HepG2 (cell line): ENCODE measurements around the gene SOHLH2. TPM values are rescaled to one million over a fixed set of nuclear protein-coding genes. Genes with fewer than 3 reads are reported as not detected.

Experiments
- ATAC-seq: fragments of 200-7000 bp; cut with Tn5 transposase; 3 replicates; pipeline ENCODE4 v1.9.1; 2020; ENCODE audit warnings: mild to moderate bottlenecking, moderate library complexity
- BruUV-seq: library from RNA; stranded (reverse); fragments of 400-500 nt; replicated peaks from 2 replicates; lab custom pipeline; 2021; lab: Mats Ljungman, UMichigan
- CTCF ChIA-PET: fragments of 300-600 bp; formaldehyde crosslinking; extraction: SDS; loops from one replicate; lab custom pipeline; 2021; ENCODE audit warnings: low total read pairs, inconsistent platforms, low intra/inter-chr PET ratio; lab: Yijun Ruan, JAX
- POLR2A ChIA-PET: fragments of 350-600 bp; sonication (Branson Sonifier 250); formaldehyde crosslinking; loops from one replicate; lab custom pipeline; 2020; ENCODE audit warnings: antibody characterized with exemption, inconsistent platforms; lab: Yijun Ruan, JAX
- DNase-seq: peaks from one replicate; pipeline ENCODE4 v3.0.0-alpha.2; 2015; ENCODE audit warnings: low spot score
- FAIRE-seq: peaks from 3 replicates; lab custom pipeline; 2011; peaks lifted over from hg19 to GRCh38; lab: Jason Lieb, UNC
- H2AFZ ChIP-seq: one replicate; pipeline ENCODE4 v1.6.1; 2011; ENCODE audit warnings: low read length, inconsistent platforms
- H3K27ac ChIP-seq: fragments of 300-600 bp; 3 replicates; pipeline ENCODE4 v1.8.0; 2011; ENCODE audit warnings: mixed run types, mild to moderate bottlenecking, mixed read lengths, low read length, inconsistent platforms; ENCODE audit not compliant: insufficient read depth; ENCODE audit errors: extremely low read length
- H3K27me3 ChIP-seq, 2 experiments: fragments of 200-600 bp in 1 of 2; 2 replicates in 1 of 2; 3 replicates in 1 of 2; pipeline versions ENCODE4 v1.6.0 to v1.8.0; 2011; ENCODE audit warnings: low read length in 2 of 2, mild to moderate bottlenecking in 2 of 2, moderate library complexity in 2 of 2, inconsistent platforms in 1 of 2; ENCODE audit not compliant: insufficient read depth in 2 of 2, control insufficient read depth in 1 of 2
- H3K36me3 ChIP-seq, 2 experiments: fragments of 200-600 bp in 1 of 2; replicated peaks in 1 of 2; 2 replicates in 1 of 2; 3 replicates in 1 of 2; pipeline versions ENCODE4 v1.5.1 to v1.8.0; 2011; ENCODE audit warnings: low read length in 2 of 2, inconsistent platforms in 1 of 2; ENCODE audit not compliant: insufficient read depth in 2 of 2, control insufficient read depth in 1 of 2
- H3K4me1 ChIP-seq: 2 replicates; pipeline ENCODE4 v1.5.1; 2012; ENCODE audit warnings: low read length, inconsistent platforms; ENCODE audit not compliant: insufficient read depth
- H3K4me2 ChIP-seq: 2 replicates; pipeline ENCODE4 v1.6.0; 2011; ENCODE audit warnings: low read depth, low read length, inconsistent platforms
- H3K4me3 ChIP-seq, 3 experiments: fragments of 200-600 bp in 1 of 3; sonication (generic), shearing (Covaris generic) in 1 of 3; replicated peaks in 1 of 3; 2 replicates each; pipeline ENCODE4 v1.5.1; 2011 to 2016; ENCODE audit warnings: low read length in 3 of 3, inconsistent platforms in 2 of 3, low read depth in 2 of 3, mild to moderate bottlenecking in 2 of 3, control low read depth in 1 of 3, mixed read lengths in 1 of 3; ENCODE audit not compliant: insufficient read depth in 1 of 3
- H3K79me2 ChIP-seq: one replicate; pipeline ENCODE4 v1.6.1; 2011; ENCODE audit warnings: low read length, inconsistent platforms; ENCODE audit not compliant: insufficient read depth
- H3K9ac ChIP-seq: 2 replicates; pipeline ENCODE4 v1.6.0; 2011; ENCODE audit warnings: mild to moderate bottlenecking, low read depth, low read length, inconsistent platforms; ENCODE audit not compliant: insufficient read depth
- H3K9me3 ChIP-seq: 2 replicates; pipeline ENCODE4 v1.5.1; 2012; ENCODE audit warnings: mild to moderate bottlenecking, low read length
- H4K20me1 ChIP-seq: 2 replicates; pipeline ENCODE4 v1.6.0; 2011; ENCODE audit warnings: inconsistent platforms, mild to moderate bottlenecking, low read length, moderate library complexity; ENCODE audit not compliant: insufficient read depth
- ATF1 ChIP-seq: IDR thresholded peaks from 2 replicates; pipeline ENCODE4 v1.6.1; 2016; ENCODE audit warnings: mild to moderate bottlenecking, control low read depth
- BCL3 ChIP-seq: sonication (generic); formaldehyde crosslinking; IDR thresholded peaks from 2 replicates; pipeline ENCODE4 v1.5.1; 2020; ENCODE audit warnings: mild to moderate bottlenecking, missing genetic modification reagents, moderate library complexity
- HNF4G ChIP-seq, 2 experiments: sonication (generic) in 1 of 2; formaldehyde crosslinking in 1 of 2; IDR thresholded peaks; 2 replicates each; pipeline versions ENCODE4 v1.4.0 to v1.6.1; 2011 to 2020; ENCODE audit warnings: borderline replicate concordance in 2 of 2, low read depth in 2 of 2, mild to moderate bottlenecking in 2 of 2, low read length in 1 of 2, missing genetic modification reagents in 1 of 2, moderate library complexity in 1 of 2
- KLF9 ChIP-seq: IDR thresholded peaks from 2 replicates; pipeline ENCODE4 v1.6.1; 2016; ENCODE audit warnings: low read depth
- LBX2 ChIP-seq: sonication (generic); formaldehyde crosslinking; IDR thresholded peaks from 2 replicates; pipeline ENCODE4 v1.5.0; 2020; ENCODE audit warnings: missing genetic modification reagents, mild to moderate bottlenecking, borderline replicate concordance
- MLLT10 ChIP-seq: sonication (generic); formaldehyde crosslinking; IDR thresholded peaks from 2 replicates; pipeline ENCODE4 v1.4.0; 2020; ENCODE audit warnings: missing genetic modification reagents
- TAF15 ChIP-seq: fragments of 200-400 bp; formaldehyde crosslinking; IDR thresholded peaks from one replicate; pipeline ENCODE4 v1.6.1; 2018; ENCODE audit warnings: mild to moderate bottlenecking, low read depth, low read length; ENCODE audit not compliant: poor library complexity, severe bottlenecking
- TFAP4 ChIP-seq: sonication (generic); IDR thresholded peaks from 2 replicates; pipeline ENCODE4 v1.6.1; 2016; ENCODE audit warnings: low read depth, borderline replicate concordance
- ZMAT3 ChIP-seq: sonication (generic); formaldehyde crosslinking; conservative IDR thresholded peaks from 2 replicates; pipeline ENCODE4 v1.7.0; 2021; ENCODE audit warnings: missing genetic modification reagents
- ZNF318 ChIP-seq: sonication (generic); formaldehyde crosslinking; IDR thresholded peaks from 2 replicates; pipeline ENCODE4 v1.4.0; 2020; ENCODE audit warnings: mild to moderate bottlenecking, missing genetic modification reagents
- ZNF784 ChIP-seq: sonication (generic); formaldehyde crosslinking; IDR thresholded peaks from 2 replicates; pipeline ENCODE4 v1.5.1; 2020; ENCODE audit warnings: missing genetic modification reagents, mild to moderate bottlenecking, borderline replicate concordance
- WGBS: methylation state at CpG from one replicate; pipeline ENCODE4 v1.1.6; 2017; ENCODE audit warnings: low lambda C conversion rate; 5-methylcytosine and 5-hydroxymethylcytosine counted together
- in situ Hi-C: cut with HindIII; loops from 2 replicates; pipeline ENCODE4 v1.10.0; 2017; ENCODE audit warnings: low pct_unique_long_range_greater_than_20kb; ENCODE audit not compliant: extremely low pct_ligation_motif_present
- intact Hi-C: fragments of 100-400 bp; cut with micrococcal nuclease; formaldehyde crosslinking; loops from one replicate; pipeline ENCODE4 v1.10.0; 2022; ENCODE audit not compliant: unreplicated experiment
- polyA plus RNA-seq, 8 experiments: library from polyadenylated mRNA; depleted of rRNA in 3 of 8; stranded (reverse) in 7 of 8; unstranded in 1 of 8; fragments of >200 nt; fragmentation: Illumina TruSeq in 4 of 8; extraction: Trizol in 4 of 8; gene quantifications; 2 replicates each; pipeline versions ENCODE4 v1.2.1 to v1.2.3, GENCODE V29; 2011 to 2016; ENCODE audit warnings: low read depth in 4 of 8, missing spikeins in 1 of 8, mixed read lengths in 1 of 8; ENCODE audit not compliant: insufficient read depth in 1 of 8
- total RNA-seq, 5 experiments: library from RNA; depleted of rRNA; stranded (reverse); fragments of >200 nt; fragmentation: Illumina TruSeq; extraction: Trizol; gene quantifications; 2 replicates each; pipeline ENCODE4 v1.2.3, GENCODE V29; 2016; ENCODE audit warnings: low read depth in 1 of 5

Gene SOHLH2
- total and polyA plus RNA-seq, 2 of the 13 experiments (the other 11 are each of a cell fraction or from before 2014, with no cell fraction given), result not detected

- ATAC-seq, result no peak
- no peak for DNase-seq
- 10% methylated on average over 3 of the region's 3 CpGs for WGBS
- TF ChIP-seq KLF9 (no peak), ZNF784 (CRISPR knock-in tag) (no peak), ATF1 (CRISPR knock-in tag) (no peak), BCL3 (CRISPR knock-in tag) (no peak), HNF4G (IDR thresholded peaks at IDR 0.05; ENCODE audit: borderline replicate concordance, low read depth, low read length) (no peak), HNF4G (CRISPR knock-in tag; IDR thresholded peaks at IDR 0.05; ENCODE audit: borderline replicate concordance, low read depth) (no peak), ZMAT3 (no peak), LBX2 (CRISPR knock-in tag) (no peak), TAF15 (no peak), TFAP4 (no peak), MLLT10 (CRISPR knock-in tag) (no peak), ZNF318 (no peak)
Measured at GRCh38 chr13:36212789-36213188, 1.6 kb downstream of the SOHLH2 start.

More at GRCh38 chr13:36212789-36213188, 1.6 kb downstream of the SOHLH2 start:
- no peak overlapping the region for H3K9ac ChIP-seq
- no peaks in the 10 kb centered on the region for H3K4me1 ChIP-seq
- BruUV-seq, result no TSS peak
- ChIA-PET POLR2A (no interaction called here), CTCF (no interaction called here)
- no peak overlapping the region for H3K4me2 ChIP-seq
- no peak overlapping the region for H3K27ac ChIP-seq
- H3K9me3 ChIP-seq, result no peaks in the 10 kb centered on the region
- FAIRE-seq, result no peak
- H3K36me3 ChIP-seq, result no peaks in the 10 kb centered on the region
- H3K27me3 ChIP-seq, result peaks cover 0 to 15% of the 10 kb centered on the region in 2 experiments; a peak in 2 of 5 replicates
- no peak overlapping the region for H3K4me3 ChIP-seq
- no peak overlapping the region for H2AFZ ChIP-seq
- no peaks in the 10 kb centered on the region for H4K20me1 ChIP-seq
- intact Hi-C loops (no loop called here), in situ Hi-C loops (no loop called here)
- H3K79me2 ChIP-seq, result no peaks in the 10 kb centered on the region
